Measurements from ENCODE around the gene RGS9BP. TPM values are rescaled to one million over a fixed set of nuclear protein-coding genes. Genes with fewer than 3 reads are reported as not detected.

Gene RGS9BP
- total RNA-seq, 6 donors from 2014 or later = 2.2 to 9.4 (median 6.0) TPM

- no peak for ATAC-seq (ENCODE audit: low FRiP score in 2 of 2)
- 92 to 96% methylated on average over 15 of the region's 15 CpGs for WGBS, 2 donors
- H3K27me3 ChIP-seq = no peaks in the 10 kb centered on the region
- no peak overlapping the region for H3K27ac ChIP-seq
- TF ChIP-seq POLR2AphosphoS5 (IDR thresholded peaks at IDR 0.05) (no peak), POLR2A (IDR thresholded peaks at IDR 0.05) (no peak), EP300 (IDR thresholded peaks at IDR 0.05) (no peak), CTCF (IDR thresholded peaks at IDR 0.05) (no peak)
- H3K4me1 ChIP-seq = no peaks in the 10 kb centered on the region
- no peak overlapping the region for H3K4me3 ChIP-seq
- peaks cover 14 to 82% (median 49%) of the 10 kb centered on the region in 4 donors for H3K36me3 ChIP-seq
- no peak for DNase-seq
- no peaks in the 10 kb centered on the region for H3K9me3 ChIP-seq
Measured at GRCh38 chr19:32631381-32631780, 44.3 kb upstream of the RGS9BP start.

GRCh38 chr19:32637480-32637879, 38.2 kb upstream of the RGS9BP start:
- no peaks in the 10 kb centered on the region for H3K27me3 ChIP-seq
- H3K4me3 ChIP-seq = no peak overlapping the region
- ATAC-seq (ENCODE audit: low FRiP score in 2 of 2) = no peak
- no peaks in the 10 kb centered on the region for H3K4me1 ChIP-seq
- no peak overlapping the region for H3K27ac ChIP-seq
- peaks cover 20 to 85% (median 50%) of the 10 kb centered on the region in 4 donors for H3K36me3 ChIP-seq
- DNase-seq = peak in 1 of 2 donors; percentile 65
- 97 to 100% methylated on average over 5 to 14 of the region's 14 CpGs for WGBS, 2 donors
- H3K9me3 ChIP-seq = no peaks in the 10 kb centered on the region
- no peak for TF ChIP-seq POLR2AphosphoS5 (IDR thresholded peaks at IDR 0.05)
- TF ChIP-seq CTCF (IDR thresholded peaks at IDR 0.05) = no peak
- no peak for TF ChIP-seq POLR2A (IDR thresholded peaks at IDR 0.05)
- TF ChIP-seq EP300 (IDR thresholded peaks at IDR 0.05) = no peak

- no peak overlapping the region for H3K4me3 ChIP-seq
- H3K36me3 ChIP-seq = peaks cover 24 to 93% (median 61%) of the 10 kb centered on the region in 4 donors
- H3K9me3 ChIP-seq = no peaks in the 10 kb centered on the region
- TF ChIP-seq EP300 (IDR thresholded peaks at IDR 0.05) (no peak), POLR2AphosphoS5 (IDR thresholded peaks at IDR 0.05) (no peak), POLR2A (IDR thresholded peaks at IDR 0.05) (no peak), CTCF (IDR thresholded peaks at IDR 0.05) (no peak)
- H3K4me1 ChIP-seq = no peaks in the 10 kb centered on the region
- H3K27ac ChIP-seq = no peak overlapping the region
- H3K27me3 ChIP-seq = no peaks in the 10 kb centered on the region
- DNase-seq (peak in 1 of 2 donors; percentile 60), ATAC-seq (ENCODE audit: low FRiP score in 2 of 2) (peak in 1 of 2 donors; percentile 29)
- 96 to 97% methylated on average over 11 to 13 of the region's 13 CpGs for WGBS, 2 donors
Measured at GRCh38 chr19:32638625-32639024, 37.0 kb upstream of the RGS9BP start.

- WGBS, 2 donors = 89 to 100% methylated on average over 5 to 12 of the region's 12 CpGs
- TF ChIP-seq EP300 (IDR thresholded peaks at IDR 0.05) = no peak
- TF ChIP-seq POLR2A (IDR thresholded peaks at IDR 0.05) = no peak
- TF ChIP-seq CTCF (IDR thresholded peaks at IDR 0.05) = no peak
- no peak for TF ChIP-seq POLR2AphosphoS5 (IDR thresholded peaks at IDR 0.05)
- H3K27me3 ChIP-seq = no peaks in the 10 kb centered on the region
- ATAC-seq (ENCODE audit: low FRiP score in 2 of 2) = no peak
- no peak for DNase-seq
- H3K36me3 ChIP-seq = peaks cover 26 to 93% (median 70%) of the 10 kb centered on the region in 4 donors
- no peaks in the 10 kb centered on the region for H3K9me3 ChIP-seq
- no peak overlapping the region for H3K27ac ChIP-seq
- no peak overlapping the region for H3K4me3 ChIP-seq
- no peaks in the 10 kb centered on the region for H3K4me1 ChIP-seq
Measured at GRCh38 chr19:32642771-32643170, 32.9 kb upstream of the RGS9BP start.

- ATAC-seq (ENCODE audit: low FRiP score in 2 of 2) (no peak), DNase-seq (no peak)
- Histone ChIP-seq H3K4me1 (peaks cover 0 to 2% (median 1%) of the 10 kb centered on the region in 4 donors), H3K36me3 (peaks cover 18 to 78% (median 56%) of the 10 kb centered on the region in 4 donors), H3K27me3 (no peaks in the 10 kb centered on the region), H3K27ac (no peak overlapping the region), H3K9me3 (no peaks in the 10 kb centered on the region), H3K4me3 (no peak overlapping the region)
- 92 to 96% methylated on average over 6 of the region's 6 CpGs for WGBS, 2 donors
- no peak for TF ChIP-seq POLR2A (IDR thresholded peaks at IDR 0.05)
- TF ChIP-seq CTCF (IDR thresholded peaks at IDR 0.05) = no peak
- TF ChIP-seq POLR2AphosphoS5 (IDR thresholded peaks at IDR 0.05) = no peak
- TF ChIP-seq EP300 (IDR thresholded peaks at IDR 0.05) = no peak
Measured at GRCh38 chr19:32646556-32646955, 29.1 kb upstream of the RGS9BP start.
